ENCODE results near the gene KIAA1671.

KIAA1671 gene

DNA sequence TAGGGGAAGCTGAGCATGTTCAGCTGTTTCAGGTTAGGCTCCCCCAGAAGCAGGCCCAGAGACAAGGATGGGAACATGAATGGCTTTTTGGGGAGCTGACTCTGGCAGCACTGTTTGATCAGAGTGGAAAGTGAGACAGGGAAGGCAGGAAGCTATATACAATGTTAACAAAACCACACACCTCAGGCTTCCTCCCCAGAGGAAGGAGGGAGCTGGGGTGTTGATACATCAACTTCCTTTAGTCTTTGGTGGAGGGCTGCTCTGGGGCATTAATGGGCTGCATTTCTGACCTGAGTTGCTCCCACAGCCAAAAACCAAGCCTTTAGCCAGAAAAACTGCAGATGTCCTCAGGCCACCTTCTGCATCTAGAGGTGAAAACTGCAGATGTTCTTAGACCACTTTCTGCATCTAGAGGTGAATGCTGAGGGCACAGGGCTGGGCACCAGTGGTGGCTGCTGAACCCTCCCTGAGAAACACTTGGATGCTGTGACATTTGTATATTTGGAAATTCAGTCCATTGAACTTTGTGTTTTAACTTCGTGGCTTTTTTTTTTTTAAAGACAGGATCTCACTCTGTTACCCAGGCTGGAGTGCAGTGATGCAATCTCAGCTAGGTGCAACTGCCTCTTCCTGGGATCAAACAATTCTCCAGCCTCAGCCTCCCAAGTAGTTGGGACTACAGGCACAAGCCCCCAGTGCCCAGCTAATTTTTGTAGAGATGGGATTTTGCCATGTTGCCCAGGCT, 49.9 kb downstream of the KIAA1671 start:
- no peak overlapping the region for H3K27ac ChIP-seq (ENCODE audit: low read length)
- H3K9ac ChIP-seq (ENCODE audit: low read depth, low read length): no peak overlapping the region
- no peaks in the 10 kb centered on the region for H3K27me3 ChIP-seq (ENCODE audit: insufficient read depth, low read length)
- H3K4me3 ChIP-seq (ENCODE audit: low read length): no peak overlapping the region
- H3K9me3 ChIP-seq (ENCODE audit: insufficient read depth, low read depth, low read length): no peaks in the 10 kb centered on the region
- no peaks in the 10 kb centered on the region for H3K36me3 ChIP-seq (ENCODE audit: insufficient read depth, low read depth, low read length)
- H3K4me1 ChIP-seq (ENCODE audit: insufficient read depth, low read length): peaks cover 14% of the 10 kb centered on the region

DNA sequence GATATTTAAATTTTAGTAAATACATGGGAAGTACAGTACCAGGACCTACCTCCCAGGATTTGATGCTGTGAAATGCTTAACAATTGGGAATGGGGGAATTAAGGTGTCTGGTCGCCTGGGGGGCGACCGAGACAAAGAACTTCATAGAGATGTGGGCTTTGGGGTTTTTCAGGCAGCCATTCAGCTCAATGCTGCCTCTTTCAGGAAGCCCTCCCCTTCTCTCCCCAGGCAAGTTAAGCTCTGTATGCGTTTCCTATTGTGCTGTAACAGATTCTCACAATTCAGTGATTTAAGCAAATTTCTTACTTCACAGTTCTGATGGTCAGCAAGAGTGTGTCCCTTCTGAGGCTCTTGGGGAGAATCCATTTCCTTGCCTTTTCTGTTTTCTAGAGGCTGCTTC, 53.8 kb downstream of the KIAA1671 start:
- Histone ChIP-seq H3K27me3 (ENCODE audit: insufficient read depth, low read length) (no peaks in the 10 kb centered on the region), H3K9ac (ENCODE audit: low read depth, low read length) (peak overlapping the region; percentile 49; the same call in 1 of the 2 replicates), H3K4me3 (ENCODE audit: low read length) (peak overlapping the region; percentile 17; the same call in 1 of the 2 replicates), H3K27ac (ENCODE audit: low read length) (no peak overlapping the region), H3K4me1 (ENCODE audit: insufficient read depth, low read length) (peaks cover 11% of the 10 kb centered on the region), H3K9me3 (ENCODE audit: insufficient read depth, low read depth, low read length) (no peaks in the 10 kb centered on the region), H3K36me3 (ENCODE audit: insufficient read depth, low read depth, low read length) (no peaks in the 10 kb centered on the region)

DNA sequence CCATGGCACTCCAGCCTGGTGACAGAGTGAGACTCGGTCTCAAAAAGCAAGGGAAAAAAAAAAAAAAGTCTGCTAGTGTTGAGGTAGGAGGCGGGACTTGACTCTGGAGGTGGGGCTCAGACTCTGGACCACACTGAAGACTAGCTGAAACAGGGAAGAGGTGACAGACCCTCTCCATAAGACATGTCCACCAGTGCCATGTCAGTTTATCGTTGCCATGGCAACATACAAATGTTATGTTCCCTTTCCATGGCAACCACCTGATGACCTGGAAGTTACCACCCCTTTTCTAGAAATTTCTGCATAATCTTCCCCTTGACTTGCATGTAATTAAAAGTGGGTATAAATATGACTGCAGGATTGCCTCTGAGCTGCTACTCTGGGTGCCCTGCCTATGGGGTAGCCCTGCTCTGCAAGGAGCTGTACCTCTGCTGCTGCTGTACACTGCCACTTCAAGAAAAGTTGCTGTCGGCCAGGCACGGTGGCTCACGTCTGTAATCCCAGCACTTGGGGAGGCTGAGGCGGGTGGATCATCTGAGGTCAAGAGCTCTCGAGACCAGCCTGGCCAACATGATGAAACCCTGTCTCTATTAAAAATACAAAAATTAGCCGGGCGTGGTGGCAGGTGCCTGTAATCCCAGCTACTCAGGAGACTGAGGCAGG, 55.1 kb downstream of the KIAA1671 start:
- H3K27ac ChIP-seq (ENCODE audit: low read length): no peak overlapping the region
- no peak overlapping the region for H3K9ac ChIP-seq (ENCODE audit: low read depth, low read length)
- no peaks in the 10 kb centered on the region for H3K27me3 ChIP-seq (ENCODE audit: insufficient read depth, low read length)
- no peaks in the 10 kb centered on the region for H3K9me3 ChIP-seq (ENCODE audit: insufficient read depth, low read depth, low read length)
- no peaks in the 10 kb centered on the region for H3K36me3 ChIP-seq (ENCODE audit: insufficient read depth, low read depth, low read length)
- no peak overlapping the region for H3K4me3 ChIP-seq (ENCODE audit: low read length)
- peaks cover 6% of the 10 kb centered on the region; the same call in 1 of the 2 replicates for H3K4me1 ChIP-seq (ENCODE audit: insufficient read depth, low read length)

DNA sequence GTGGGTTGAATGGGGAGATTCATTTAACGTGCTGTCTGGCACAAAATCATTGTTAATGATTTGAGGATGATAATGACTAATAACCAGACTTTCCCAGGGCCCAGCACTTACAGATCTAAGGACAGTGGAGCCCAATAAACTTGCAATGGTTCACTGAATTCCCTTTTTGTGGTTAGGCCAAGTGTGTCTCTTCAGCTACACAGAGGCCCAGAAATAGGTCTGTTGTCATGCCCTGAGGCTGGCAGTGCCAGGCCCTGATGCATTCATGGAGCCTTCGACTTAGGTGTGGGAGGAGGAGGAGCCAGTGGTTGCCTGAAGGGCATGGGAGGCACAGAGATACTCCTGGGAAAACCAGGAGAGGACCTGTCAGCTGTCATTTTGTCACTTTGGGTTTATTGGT, 56.1 kb downstream of the KIAA1671 start:
- no peaks in the 10 kb centered on the region for H3K9me3 ChIP-seq (ENCODE audit: insufficient read depth, low read depth, low read length)
- no peaks in the 10 kb centered on the region for H3K36me3 ChIP-seq (ENCODE audit: insufficient read depth, low read depth, low read length)
- no peak overlapping the region for H3K4me3 ChIP-seq (ENCODE audit: low read length)
- H3K4me1 ChIP-seq (ENCODE audit: insufficient read depth, low read length): peaks cover 9% of the 10 kb centered on the region; the same call in 1 of the 2 replicates
- no peak overlapping the region for H3K9ac ChIP-seq (ENCODE audit: low read depth, low read length)
- no peak overlapping the region for H3K27ac ChIP-seq (ENCODE audit: low read length)
- no peaks in the 10 kb centered on the region for H3K27me3 ChIP-seq (ENCODE audit: insufficient read depth, low read length)

DNA sequence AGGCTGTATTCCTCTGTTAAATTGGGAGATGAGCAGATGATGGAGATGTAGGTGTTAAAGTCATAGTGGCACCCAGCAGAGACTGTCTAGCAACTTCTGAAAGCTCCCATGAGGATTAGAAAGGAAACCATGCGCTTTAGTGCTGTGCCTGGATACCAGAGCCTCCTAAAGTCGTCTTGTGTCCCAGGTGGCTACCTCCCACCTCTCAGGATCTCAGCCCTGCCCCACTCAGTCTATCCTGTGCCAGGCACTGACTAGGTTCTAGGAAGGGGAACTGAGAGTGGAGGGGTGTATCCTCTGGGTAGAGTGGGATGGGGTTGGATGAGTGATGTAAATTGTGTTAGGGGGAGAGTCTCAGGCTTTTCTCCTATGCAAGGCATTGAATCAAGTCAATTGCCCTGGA, 60.2 kb downstream of the KIAA1671 start:
- no peaks in the 10 kb centered on the region for H3K27me3 ChIP-seq (ENCODE audit: insufficient read depth, low read length)

DNA sequence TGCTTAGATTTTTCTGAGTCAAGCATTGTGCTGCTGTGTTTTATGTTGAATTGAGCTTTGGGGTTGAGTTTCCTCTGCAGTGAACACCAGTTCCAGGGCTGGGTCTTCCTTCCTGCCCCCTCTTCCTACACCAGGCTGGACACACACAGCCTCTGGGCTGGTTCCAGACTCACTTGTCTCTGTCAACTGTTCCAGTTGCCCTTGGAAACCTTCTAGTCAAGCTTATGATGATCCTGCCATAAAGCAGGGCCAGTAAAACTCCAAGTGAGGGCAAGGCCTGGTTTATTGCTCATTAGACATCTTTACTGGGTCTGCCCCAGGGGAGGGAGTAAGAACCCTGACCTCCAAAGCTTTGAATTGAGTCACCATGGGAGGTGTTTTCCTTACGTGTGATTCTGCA, 61.1 kb downstream of the KIAA1671 start:
- no peaks in the 10 kb centered on the region for H3K9me3 ChIP-seq (ENCODE audit: insufficient read depth, low read depth, low read length)
- no peaks in the 10 kb centered on the region for H3K36me3 ChIP-seq (ENCODE audit: insufficient read depth, low read depth, low read length)
- H3K27me3 ChIP-seq (ENCODE audit: insufficient read depth, low read length): no peaks in the 10 kb centered on the region
- no peak overlapping the region for H3K4me3 ChIP-seq (ENCODE audit: low read length)
- no peak overlapping the region for H3K27ac ChIP-seq (ENCODE audit: low read length)
- H3K4me1 ChIP-seq (ENCODE audit: insufficient read depth, low read length): peaks cover 4% of the 10 kb centered on the region; the same call in 1 of the 2 replicates
- no peak overlapping the region for H3K9ac ChIP-seq (ENCODE audit: low read depth, low read length)

More for the DNA sequence above, 60.2 kb downstream of the KIAA1671 start:
- Histone ChIP-seq H3K36me3 (ENCODE audit: insufficient read depth, low read depth, low read length) (no peaks in the 10 kb centered on the region), H3K4me3 (ENCODE audit: low read length) (no peak overlapping the region), H3K9me3 (ENCODE audit: insufficient read depth, low read depth, low read length) (no peaks in the 10 kb centered on the region), H3K9ac (ENCODE audit: low read depth, low read length) (0 out of 2 replicates have a peak overlapping the region, but pooled peaks have one; percentile 14), H3K4me1 (ENCODE audit: insufficient read depth, low read length) (peaks cover 4% of the 10 kb centered on the region; the same call in 1 of the 2 replicates), H3K27ac (ENCODE audit: low read length) (no peak overlapping the region)

DNA sequence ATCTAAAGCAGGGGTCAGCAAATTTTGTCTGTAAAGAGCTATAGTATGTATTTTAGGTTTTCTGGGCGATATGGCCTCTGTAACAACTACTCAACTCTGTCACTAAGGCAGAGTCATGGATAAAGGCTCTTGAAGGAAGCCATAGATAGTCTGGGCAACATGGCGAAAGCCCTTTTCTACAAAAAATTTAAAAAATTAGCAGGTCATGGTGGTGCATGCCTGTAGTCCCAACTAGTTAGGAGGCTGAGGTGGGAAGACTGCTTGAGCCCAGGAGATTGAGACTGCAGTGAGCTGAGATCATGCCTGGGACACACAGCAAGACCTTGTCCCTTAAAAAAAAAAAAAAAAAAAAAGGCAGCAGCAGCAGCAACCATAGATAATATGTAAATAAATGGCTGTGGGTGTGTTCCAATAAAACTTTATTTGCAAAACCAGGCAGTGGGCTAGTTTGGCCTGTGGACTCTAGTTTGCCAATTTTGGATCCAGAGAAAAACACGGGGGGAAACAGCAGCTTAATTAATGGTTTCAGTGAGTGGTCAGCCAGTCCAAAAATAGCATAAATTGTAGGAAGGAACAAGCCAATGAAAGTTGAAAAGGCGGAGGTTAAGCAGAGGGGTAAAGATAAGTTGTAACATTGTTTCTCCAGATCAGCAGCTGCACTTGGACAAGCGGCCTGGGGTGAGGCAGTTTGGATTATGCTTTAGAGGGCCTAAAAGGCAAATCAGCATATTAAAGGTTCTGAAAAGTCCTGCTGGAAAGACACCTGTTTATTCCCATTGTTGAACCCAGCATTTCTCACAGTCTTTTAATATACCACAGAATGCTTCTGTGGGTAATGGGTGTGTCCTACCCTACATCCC, 62.6 kb downstream of the KIAA1671 start:
- H3K36me3 ChIP-seq (ENCODE audit: insufficient read depth, low read depth, low read length): no peaks in the 10 kb centered on the region
- H3K27ac ChIP-seq (ENCODE audit: low read length): no peak overlapping the region
- no peaks in the 10 kb centered on the region for H3K27me3 ChIP-seq (ENCODE audit: insufficient read depth, low read length)
- H3K9ac ChIP-seq (ENCODE audit: low read depth, low read length): no peak overlapping the region
- H3K4me3 ChIP-seq (ENCODE audit: low read length): no peak overlapping the region
- no peaks in the 10 kb centered on the region for H3K9me3 ChIP-seq (ENCODE audit: insufficient read depth, low read depth, low read length)
- H3K4me1 ChIP-seq (ENCODE audit: insufficient read depth, low read length): peaks cover 4% of the 10 kb centered on the region; the same call in 1 of the 2 replicates

DNA sequence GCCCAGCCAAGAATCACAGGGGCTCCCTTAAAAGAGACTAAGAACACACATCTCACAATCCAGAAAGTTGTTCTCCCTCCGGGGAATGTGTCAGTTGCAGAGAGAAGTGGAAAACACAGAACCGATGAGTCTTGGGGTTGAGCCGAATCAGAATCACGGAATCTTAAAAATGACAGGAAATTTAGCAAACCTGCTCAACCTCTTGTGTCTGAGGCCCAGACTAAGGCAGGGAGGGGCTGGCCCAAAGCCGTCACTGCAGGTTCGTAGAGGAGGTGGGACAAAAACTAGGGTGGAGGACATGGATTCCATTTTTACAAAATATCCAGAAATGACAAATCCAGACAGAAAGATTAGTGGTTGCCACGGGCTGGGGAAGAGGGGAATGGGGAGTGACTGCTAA, 63.8 kb downstream of the KIAA1671 start:
- H3K27me3 ChIP-seq (ENCODE audit: insufficient read depth, low read length): no peaks in the 10 kb centered on the region
- H3K9ac ChIP-seq (ENCODE audit: low read depth, low read length): no peak overlapping the region
- no peak overlapping the region for H3K27ac ChIP-seq (ENCODE audit: low read length)

DNA sequence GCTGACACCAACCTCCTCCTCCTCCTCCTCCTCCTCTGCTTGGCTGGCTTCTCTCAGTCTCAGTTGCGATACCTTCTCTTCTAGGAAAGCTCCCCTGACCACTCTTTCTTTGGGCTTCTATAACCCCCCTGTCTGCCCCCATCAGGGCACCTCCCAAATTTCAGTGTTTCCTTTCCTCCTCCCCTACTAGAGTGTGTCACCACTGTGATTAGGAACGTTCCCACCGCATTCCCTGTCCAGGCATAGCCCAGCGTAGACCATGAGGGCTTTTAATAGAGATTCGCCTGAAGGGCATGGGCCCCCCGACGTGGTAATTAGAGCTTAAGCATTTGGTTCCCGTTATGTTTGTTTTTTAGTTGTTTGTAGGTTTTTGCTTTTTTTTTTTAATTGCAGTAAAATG, 65.5 kb downstream of the KIAA1671 start:
- Histone ChIP-seq H3K9me3 (ENCODE audit: insufficient read depth, low read depth, low read length) (no peaks in the 10 kb centered on the region), H3K27ac (ENCODE audit: low read length) (no peak overlapping the region)

More for the DNA sequence above, 63.8 kb downstream of the KIAA1671 start:
- Histone ChIP-seq H3K36me3 (ENCODE audit: insufficient read depth, low read depth, low read length) (no peaks in the 10 kb centered on the region), H3K9me3 (ENCODE audit: insufficient read depth, low read depth, low read length) (no peaks in the 10 kb centered on the region), H3K4me1 (ENCODE audit: insufficient read depth, low read length) (peaks cover 4% of the 10 kb centered on the region; the same call in 1 of the 2 replicates), H3K4me3 (ENCODE audit: low read length) (no peak overlapping the region)

DNA sequence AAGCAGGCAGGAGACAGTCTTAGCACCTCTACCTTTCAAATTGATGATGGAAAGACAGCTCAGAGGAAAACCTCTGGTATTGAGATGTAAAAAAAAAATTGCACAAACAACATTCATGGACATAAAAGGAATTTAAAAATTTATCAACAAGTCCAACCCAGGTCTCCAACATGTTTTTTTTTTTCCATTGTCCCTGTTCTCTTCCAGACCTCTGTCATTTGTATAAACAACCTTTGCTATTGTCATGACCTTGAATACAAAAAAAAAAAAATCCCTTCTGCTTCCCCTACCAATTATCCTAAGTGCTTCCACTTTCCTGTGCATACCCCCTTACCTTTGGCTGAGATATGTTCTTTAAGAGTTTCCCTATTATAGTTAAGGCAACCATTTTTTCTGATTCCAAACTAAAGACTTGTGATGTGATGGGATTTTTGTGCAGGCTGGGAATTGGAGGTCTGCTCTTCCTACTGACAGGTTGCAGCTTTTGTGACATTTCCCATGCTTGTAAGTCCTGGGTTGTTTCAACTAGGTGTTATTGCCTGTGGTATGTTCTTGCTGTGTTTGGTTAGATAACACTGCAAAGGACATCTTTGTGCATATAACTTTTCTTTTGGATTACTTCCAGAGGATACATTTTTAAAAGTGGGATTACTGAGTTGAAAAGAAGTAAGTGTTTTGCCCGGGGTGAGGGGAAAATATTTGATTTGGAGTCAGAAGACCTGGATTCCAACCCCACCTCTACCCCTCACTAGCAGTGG, 67.1 kb downstream of the KIAA1671 start:
- Histone ChIP-seq H3K4me3 (ENCODE audit: low read length) (no peak overlapping the region), H3K36me3 (ENCODE audit: insufficient read depth, low read depth, low read length) (no peaks in the 10 kb centered on the region), H3K9ac (ENCODE audit: low read depth, low read length) (no peak overlapping the region), H3K27me3 (ENCODE audit: insufficient read depth, low read length) (no peaks in the 10 kb centered on the region), H3K4me1 (ENCODE audit: insufficient read depth, low read length) (no peaks in the 10 kb centered on the region; the same call in 1 of the 2 replicates), H3K27ac (ENCODE audit: low read length) (no peak overlapping the region), H3K9me3 (ENCODE audit: insufficient read depth, low read depth, low read length) (no peaks in the 10 kb centered on the region)

More for the DNA sequence above, 65.5 kb downstream of the KIAA1671 start:
- H3K9ac ChIP-seq (ENCODE audit: low read depth, low read length): no peak overlapping the region
- no peaks in the 10 kb centered on the region for H3K27me3 ChIP-seq (ENCODE audit: insufficient read depth, low read length)
- H3K36me3 ChIP-seq (ENCODE audit: insufficient read depth, low read depth, low read length): no peaks in the 10 kb centered on the region
- no peak overlapping the region for H3K4me3 ChIP-seq (ENCODE audit: low read length)
- H3K4me1 ChIP-seq (ENCODE audit: insufficient read depth, low read length): no peaks in the 10 kb centered on the region; the same call in 1 of the 2 replicates

DNA sequence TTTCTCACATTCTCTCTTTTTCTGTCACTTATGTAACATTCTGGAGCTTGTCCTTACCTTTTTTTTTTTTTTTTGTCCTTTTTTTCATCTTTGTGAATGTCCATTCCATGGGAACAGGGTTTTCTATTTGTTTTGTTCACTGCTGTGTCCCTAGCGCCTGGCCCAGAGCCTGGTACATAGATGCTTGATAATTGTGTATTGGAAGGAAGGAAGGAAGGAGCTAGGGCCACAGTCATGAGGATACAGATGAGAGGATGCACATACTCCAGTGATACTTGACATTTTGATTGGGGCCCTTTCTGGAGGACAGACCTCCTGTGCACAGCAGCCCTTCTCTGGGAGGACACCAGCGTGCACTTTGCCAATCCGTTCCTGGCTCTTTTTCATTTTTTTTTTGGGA, 68.9 kb downstream of the KIAA1671 start:
- H3K4me3 ChIP-seq (ENCODE audit: low read length): no peak overlapping the region
- no peak overlapping the region for H3K9ac ChIP-seq (ENCODE audit: low read depth, low read length)
- H3K9me3 ChIP-seq (ENCODE audit: insufficient read depth, low read depth, low read length): no peaks in the 10 kb centered on the region
- H3K36me3 ChIP-seq (ENCODE audit: insufficient read depth, low read depth, low read length): no peaks in the 10 kb centered on the region
- H3K27me3 ChIP-seq (ENCODE audit: insufficient read depth, low read length): no peaks in the 10 kb centered on the region
- H3K4me1 ChIP-seq (ENCODE audit: insufficient read depth, low read length): no peaks in the 10 kb centered on the region
- H3K27ac ChIP-seq (ENCODE audit: low read length): no peak overlapping the region
